OCI-LY7 (cell line): ENCODE results near the gene VSIG8. TPM values are rescaled to one million over a fixed set of nuclear protein-coding genes. Genes with fewer than 3 reads are reported as not detected.

Source experiments
- BruUV-seq: library from RNA; stranded (reverse); fragments of 400-500 nt; replicated peaks from 2 replicates; lab custom pipeline; 2021; lab: Mats Ljungman, UMichigan
- CTCF ChIA-PET: fragments of 300-600 bp; sonication (Branson Sonifier 250); formaldehyde crosslinking; loops from one replicate; lab custom pipeline; 2022; ENCODE audit warnings: antibody characterized with exemption; ENCODE audit not compliant: unreplicated experiment; lab: Charles Lee
- POLR2A ChIA-PET: fragments of 300-600 bp; sonication (Branson Sonifier 250); formaldehyde crosslinking; loops from one replicate; lab custom pipeline; 2022; ENCODE audit warnings: antibody characterized with exemption; lab: Charles Lee
- DNase-seq: peaks from one replicate; pipeline ENCODE4 v3.0.0-alpha.2; 2015; ENCODE audit warnings: low spot score
- H2AFZ ChIP-seq: fragments of 200-600 bp; sonication (generic), shearing (Covaris generic); 2 replicates; pipeline ENCODE4 v1.6.1; 2014; ENCODE audit warnings: mild to moderate bottlenecking, antibody characterized with exemption, low read length, moderate library complexity
- H3K27ac ChIP-seq: fragments of 200-600 bp; sonication (generic); 2 replicates; pipeline ENCODE4 v1.5.1; 2014; ENCODE audit warnings: mixed run types, low read depth, mild to moderate bottlenecking, moderate library complexity, low read length, inconsistent platforms; ENCODE audit not compliant: poor library complexity, severe bottlenecking
- H3K36me3 ChIP-seq: fragments of 200-600 bp; sonication (generic); 2 replicates; pipeline ENCODE4 v1.6.1; 2014; ENCODE audit warnings: mild to moderate bottlenecking, antibody characterized with exemption, low read length, moderate library complexity, mixed read lengths; ENCODE audit not compliant: insufficient read depth
- H3K4me1 ChIP-seq: fragments of 200-600 bp; sonication (generic); 2 replicates; pipeline ENCODE4 v1.5.1; 2014; ENCODE audit warnings: mild to moderate bottlenecking, low read length; ENCODE audit not compliant: insufficient read depth, poor library complexity, severe bottlenecking
- H3K4me2 ChIP-seq: fragments of 200-600 bp; sonication (generic); 2 replicates; pipeline ENCODE4 v1.6.1; 2014; ENCODE audit warnings: mild to moderate bottlenecking, low read length
- H3K4me3 ChIP-seq: fragments of 200-600 bp; sonication (generic); 2 replicates; pipeline ENCODE4 v1.5.1; 2014; ENCODE audit warnings: mild to moderate bottlenecking, low read depth, low read length; ENCODE audit not compliant: poor library complexity, severe bottlenecking
- H3K79me2 ChIP-seq: fragments of 200-600 bp; sonication (generic); 2 replicates; pipeline ENCODE4 v1.6.1; 2016; ENCODE audit warnings: low read depth, mild to moderate bottlenecking, low read length, moderate library complexity, mixed read lengths; ENCODE audit not compliant: insufficient read depth
- H3K9me2 ChIP-seq: fragments of 200-600 bp; sonication (generic); 2 replicates; pipeline ENCODE4 v1.6.1; 2016; ENCODE audit warnings: mild to moderate bottlenecking, low read length, mixed read lengths; ENCODE audit not compliant: insufficient read depth
- H3K9me3 ChIP-seq: fragments of 200-600 bp; sonication (generic); 2 replicates; pipeline ENCODE4 v1.6.1; 2014; ENCODE audit warnings: mild to moderate bottlenecking, mixed run types, low read length, mixed read lengths
- H4K20me1 ChIP-seq: fragments of 200-600 bp; sonication (generic); 2 replicates; pipeline ENCODE4 v1.6.1; 2014; ENCODE audit warnings: mild to moderate bottlenecking, antibody characterized with exemption, low read length, moderate library complexity, mixed read lengths; ENCODE audit not compliant: insufficient read depth
- CTCF ChIP-seq: fragments of 200-600 bp; sonication (generic); conservative IDR thresholded peaks from 2 replicates; pipeline ENCODE4 v1.5.1; 2014; ENCODE audit warnings: mild to moderate bottlenecking, antibody characterized with exemption, low read length, moderate library complexity, mixed read lengths
- EZH2phosphoT487 ChIP-seq: fragments of 200-600 bp; sonication (generic); IDR thresholded peaks from 2 replicates; pipeline ENCODE4 v1.6.1; 2018; ENCODE audit warnings: low read depth, borderline replicate concordance, mild to moderate bottlenecking, mixed run types, antibody characterized with exemption, low read length, moderate library complexity, mixed read lengths
- intact Hi-C: fragments of 100-400 bp; cut with micrococcal nuclease; formaldehyde crosslinking; loops from one replicate; pipeline ENCODE4 v1.10.0; 2022; ENCODE audit not compliant: unreplicated experiment
- total RNA-seq, 2 experiments: library from RNA; depleted of rRNA in 1 of 2; stranded (reverse); fragments of >200 nt in 1 of 2; shearing (Covaris generic) in 1 of 2; gene quantifications; 2 replicates each; pipeline ENCODE4 v1.2.3, GENCODE V29; 2014 to 2022

VSIG8 gene
- total RNA-seq, 2 experiments from 2014 or later: not detected

- H2AFZ ChIP-seq: no peak overlapping the region
- no peaks in the 10 kb centered on the region for H3K9me2 ChIP-seq
- H3K36me3 ChIP-seq: no peaks in the 10 kb centered on the region
- no peaks in the 10 kb centered on the region for H3K9me3 ChIP-seq
- CTCF ChIA-PET: no interaction called here
- H3K4me2 ChIP-seq: no peak overlapping the region
- BruUV-seq: no TSS peak
- H4K20me1 ChIP-seq: no peaks in the 10 kb centered on the region
- POLR2A ChIA-PET: interaction anchor here (0.6 kb wide), 1 partner anchor 67 kb away, joined by 3 read pairs; no protein-coding TSS in a partner anchor
- no peaks in the 10 kb centered on the region for H3K4me1 ChIP-seq
- H3K27ac ChIP-seq: no peak overlapping the region
- DNase-seq: no peak
- H3K4me3 ChIP-seq: no peak overlapping the region
- intact Hi-C loops: no loop called here
- no peaks in the 10 kb centered on the region for H3K79me2 ChIP-seq
- TF ChIP-seq EZH2phosphoT487: no peak
- no peak for TF ChIP-seq CTCF
These were observed 15.4 kb upstream of the VSIG8 start for GRCh38 chr1:159877695-159878444.

GRCh38 chr1:159873530-159874143, 11.2 kb upstream of the VSIG8 start:
- CTCF ChIA-PET: no interaction called here
- Histone ChIP-seq H3K4me1 (no peaks in the 10 kb centered on the region), H3K4me3 (no peak overlapping the region), H3K9me2 (no peaks in the 10 kb centered on the region), H3K4me2 (no peak overlapping the region), H3K9me3 (no peaks in the 10 kb centered on the region), H2AFZ (no peak overlapping the region), H4K20me1 (no peaks in the 10 kb centered on the region), H3K36me3 (no peaks in the 10 kb centered on the region), H3K27ac (no peak overlapping the region), H3K79me2 (no peaks in the 10 kb centered on the region)
- POLR2A ChIA-PET: interaction anchor here (0.8 kb wide), 1 partner anchor 665 kb away, joined by 6 read pairs; no protein-coding TSS in a partner anchor
- DNase-seq: no peak
- intact Hi-C loops: no loop called here
- BruUV-seq: no TSS peak
- TF ChIP-seq EZH2phosphoT487 (no peak), CTCF (no peak)

- Histone ChIP-seq H4K20me1 (no peaks in the 10 kb centered on the region), H2AFZ (no peak overlapping the region), H3K4me3 (no peak overlapping the region), H3K9me3 (no peaks in the 10 kb centered on the region), H3K79me2 (no peaks in the 10 kb centered on the region), H3K4me2 (no peak overlapping the region), H3K4me1 (no peaks in the 10 kb centered on the region), H3K27ac (no peak overlapping the region), H3K36me3 (no peaks in the 10 kb centered on the region), H3K9me2 (no peaks in the 10 kb centered on the region)
- CTCF ChIA-PET: no interaction called here
- no peak for DNase-seq
- POLR2A ChIA-PET: no interaction called here
- intact Hi-C loops: no loop called here
- no peak for TF ChIP-seq EZH2phosphoT487
- no peak for TF ChIP-seq CTCF
- no TSS peak for BruUV-seq
These were observed 10.4 kb upstream of the VSIG8 start for GRCh38 chr1:159872891-159873290.
